Osteoblast (primary cell): ENCODE measurements around the gene KCNQ1. TPM values are rescaled to one million over a fixed set of nuclear protein-coding genes. Genes with fewer than 3 reads are reported as not detected.
A peak's percentile ranks its signal among the peaks of the same experiment; 100 is the strongest.

Source experiments
- DNase-seq: peaks from one replicate; pipeline ENCODE4 v3.0.0; 2011; ENCODE audit warnings: low spot score, mixed read lengths; ENCODE audit not compliant: insufficient read length; ENCODE audit errors: missing footprints
- H2AFZ ChIP-seq: 2 replicates; pipeline ENCODE4 v1.6.0; 2011; ENCODE audit warnings: mild to moderate bottlenecking, low read length
- H3K27ac ChIP-seq: 2 replicates; pipeline ENCODE4 v1.5.1; 2011; ENCODE audit warnings: mild to moderate bottlenecking, low read depth, low read length, moderate library complexity
- H3K27me3 ChIP-seq: 2 replicates; pipeline ENCODE4 v1.6.0; 2012; ENCODE audit warnings: mild to moderate bottlenecking, control low read depth, inconsistent platforms, low read length, moderate library complexity; ENCODE audit not compliant: insufficient read depth
- H3K36me3 ChIP-seq: 2 replicates; pipeline ENCODE4 v1.5.1; 2011; ENCODE audit warnings: mild to moderate bottlenecking, low read length, control low read depth, moderate library complexity; ENCODE audit not compliant: insufficient read depth
- H3K4me1 ChIP-seq: 2 replicates; pipeline ENCODE4 v1.5.1; 2011; ENCODE audit warnings: mild to moderate bottlenecking, low read length, control low read depth, moderate library complexity; ENCODE audit not compliant: insufficient read depth
- H3K4me2 ChIP-seq: 2 replicates; pipeline ENCODE4 v1.6.0; 2011; ENCODE audit warnings: mild to moderate bottlenecking, low read length; ENCODE audit not compliant: insufficient read depth
- H3K4me3 ChIP-seq: fragments of 200-600 bp; sonication (generic); 3 replicates; pipeline ENCODE4 v1.5.1; 2012; ENCODE audit warnings: mild to moderate bottlenecking, low read length, inconsistent platforms; ENCODE audit not compliant: insufficient read depth
- H3K79me2 ChIP-seq: 2 replicates; pipeline ENCODE4 v1.6.0; 2012; ENCODE audit warnings: mild to moderate bottlenecking, low read length, control low read depth, inconsistent platforms; ENCODE audit not compliant: insufficient read depth
- H3K9me3 ChIP-seq: 2 replicates; pipeline ENCODE4 v1.5.1; 2011; ENCODE audit warnings: low read depth, low read length, control low read depth
- H4K20me1 ChIP-seq: 2 replicates; pipeline ENCODE4 v1.6.0; 2012; ENCODE audit warnings: mild to moderate bottlenecking, low read length, control low read depth; ENCODE audit not compliant: insufficient read depth
- CTCF ChIP-seq: IDR thresholded peaks from 2 replicates; pipeline ENCODE4 v1.5.1; 2011; ENCODE audit warnings: mild to moderate bottlenecking, low read depth, low read length, moderate library complexity; ENCODE audit errors: extremely low read depth
- total RNA-seq: library from RNA; depleted of rRNA; stranded (reverse); fragments of >200 nt; gene quantifications from 2 replicates; pipeline ENCODE4 v1.2.3, GENCODE V29; 2012

Gene KCNQ1
- total RNA-seq, 1 donor = not detected

- H3K79me2 ChIP-seq = no peaks in the 10 kb centered on the region
- peak overlapping the region; percentile 61 for H3K4me3 ChIP-seq
- peak; percentile 91 for TF ChIP-seq CTCF
- H3K4me2 ChIP-seq = peak overlapping the region; percentile 73
- peak; percentile 98 for DNase-seq
- H3K27ac ChIP-seq = no peak overlapping the region
- peaks cover 7% of the 10 kb centered on the region for H3K27me3 ChIP-seq
- peak overlapping the region; percentile 80 for H2AFZ ChIP-seq
- no peaks in the 10 kb centered on the region for H3K36me3 ChIP-seq
- peaks cover 13% of the 10 kb centered on the region for H3K4me1 ChIP-seq
- peaks cover 5% of the 10 kb centered on the region for H4K20me1 ChIP-seq
- no peaks in the 10 kb centered on the region for H3K9me3 ChIP-seq
Measured at GRCh38 chr11:2532704-2533586, 88.1 kb downstream of the KCNQ1 start.

DNA sequence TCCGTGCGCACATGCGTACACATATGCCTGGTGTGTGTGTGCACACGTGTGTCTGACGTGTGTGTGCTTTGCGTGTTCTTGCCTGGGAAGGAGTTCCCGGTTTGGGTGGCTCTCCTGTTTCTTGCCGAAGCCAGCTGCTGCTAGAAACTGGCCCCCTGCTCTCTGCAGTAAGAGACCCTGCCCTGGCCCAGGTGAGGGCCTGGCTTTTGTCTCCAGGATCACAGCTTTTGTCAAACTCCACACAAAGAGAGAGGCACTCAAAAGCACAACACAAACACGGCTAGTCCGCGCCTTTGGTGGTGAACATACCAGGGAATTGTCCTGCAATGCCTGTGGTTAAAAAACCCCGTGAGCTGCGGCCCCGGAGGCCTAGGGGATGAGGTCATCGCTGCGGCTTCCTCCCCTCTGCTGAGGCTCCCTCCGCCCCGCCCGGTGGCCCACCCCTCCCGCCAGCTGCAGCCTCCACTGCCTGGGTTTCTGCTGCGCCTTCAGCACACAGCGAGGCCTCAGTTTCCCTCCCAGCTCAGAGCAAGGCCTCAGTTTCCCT, 88.9 kb downstream of the KCNQ1 start:
- no peaks in the 10 kb centered on the region for H3K36me3 ChIP-seq
- no peaks in the 10 kb centered on the region for H3K9me3 ChIP-seq
- no peaks in the 10 kb centered on the region for H3K79me2 ChIP-seq
- H3K27me3 ChIP-seq = peaks cover 7% of the 10 kb centered on the region
- peak overlapping the region; percentile 32 for H2AFZ ChIP-seq
- no peak overlapping the region for H3K27ac ChIP-seq
- no peak for TF ChIP-seq CTCF
- DNase-seq = peak; percentile 100
- peak overlapping the region; percentile 73 for H3K4me2 ChIP-seq
- peaks cover 5% of the 10 kb centered on the region for H4K20me1 ChIP-seq
- H3K4me1 ChIP-seq = peaks cover 13% of the 10 kb centered on the region
- peak overlapping the region; percentile 21 for H3K4me3 ChIP-seq

DNA sequence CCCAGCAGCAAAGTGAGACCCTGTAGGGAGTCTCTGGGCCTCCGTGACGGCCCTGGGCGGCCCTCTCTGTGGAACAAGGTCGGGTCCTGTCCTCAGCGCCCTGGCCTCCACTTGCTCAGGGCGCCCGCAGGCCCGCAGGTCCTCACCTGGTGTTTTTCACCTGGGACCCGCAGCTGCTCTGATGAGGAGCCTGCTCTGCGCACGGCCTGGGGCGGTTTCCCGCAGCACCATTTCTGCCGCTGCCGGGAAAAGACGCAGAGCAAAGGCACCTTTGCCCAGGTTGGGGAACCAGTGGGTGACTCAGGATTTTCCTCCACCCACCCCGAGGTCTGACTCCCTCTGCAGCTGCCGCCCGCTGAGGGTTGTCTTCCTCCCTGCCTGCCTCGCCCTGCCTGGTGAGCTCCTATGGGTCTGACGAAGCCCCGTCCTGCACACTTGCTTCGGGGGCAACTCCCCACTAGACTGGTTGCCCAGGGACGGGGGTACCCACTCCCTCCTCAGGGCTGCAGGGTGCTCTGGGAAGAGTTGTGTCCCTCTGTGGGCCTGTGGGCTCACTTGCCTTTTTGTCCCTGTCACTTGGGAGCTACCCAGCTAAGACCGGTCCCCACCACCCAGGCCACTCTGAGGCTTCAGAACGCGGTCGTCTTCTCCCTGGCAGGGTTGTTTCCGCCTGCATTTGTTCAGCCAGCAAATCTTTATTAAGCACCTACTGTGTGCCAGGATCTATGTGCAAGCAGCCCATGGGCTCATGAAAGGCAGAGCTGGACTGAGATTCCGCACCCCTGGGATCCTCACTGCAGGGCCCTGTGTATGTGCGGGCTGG, 89.5 kb downstream of the KCNQ1 start:
- peak; percentile 82 for DNase-seq
- H3K4me3 ChIP-seq = no peak overlapping the region
- H3K4me1 ChIP-seq = peaks cover 13% of the 10 kb centered on the region
- no peaks in the 10 kb centered on the region for H3K36me3 ChIP-seq
- no peak for TF ChIP-seq CTCF
- H3K4me2 ChIP-seq = no peak overlapping the region
- no peaks in the 10 kb centered on the region for H3K9me3 ChIP-seq
- no peak overlapping the region for H3K27ac ChIP-seq
- H4K20me1 ChIP-seq = peaks cover 5% of the 10 kb centered on the region
- H2AFZ ChIP-seq = no peak overlapping the region
- H3K79me2 ChIP-seq = no peaks in the 10 kb centered on the region
- peaks cover 7% of the 10 kb centered on the region for H3K27me3 ChIP-seq
